Neuronal stem cell (in vitro differentiated cells): Measurements from ENCODE around the gene GPR39.

Source experiments
- DNase-seq: peaks from one replicate; pipeline ENCODE4 v3.0.0-alpha.2; 2013; ENCODE audit warnings: low spot score
- H2AFZ ChIP-seq: one replicate; pipeline ENCODE4 v1.6.1; 2013; ENCODE audit warnings: mild to moderate bottlenecking, low read length, inconsistent platforms
- H2AK5ac ChIP-seq: 2 replicates; pipeline ENCODE4 v1.6.1; 2013; ENCODE audit warnings: low read depth, mild to moderate bottlenecking, inconsistent platforms, low read length, moderate library complexity, mixed read lengths
- H2BK120ac ChIP-seq: 2 replicates; pipeline ENCODE4 v1.6.1; 2013; ENCODE audit warnings: low read depth, mild to moderate bottlenecking, inconsistent platforms, low read length, moderate library complexity, mixed read lengths
- H2BK12ac ChIP-seq: one replicate; pipeline ENCODE4 v1.6.1; 2013; ENCODE audit warnings: low read length, inconsistent platforms
- H2BK15ac ChIP-seq: 2 replicates; pipeline ENCODE4 v1.6.1; 2013; ENCODE audit warnings: mild to moderate bottlenecking, low read length, inconsistent platforms, mixed read lengths
- H2BK5ac ChIP-seq: one replicate; pipeline ENCODE4 v1.6.1; 2013; ENCODE audit warnings: inconsistent platforms, mild to moderate bottlenecking, low read length, moderate library complexity
- H3K14ac ChIP-seq: one replicate; pipeline ENCODE4 v1.6.1; 2013; ENCODE audit warnings: low read length, inconsistent platforms
- H3K18ac ChIP-seq: 2 replicates; pipeline ENCODE4 v1.6.1; 2013; ENCODE audit warnings: low read length, inconsistent platforms
- H3K23ac ChIP-seq: 2 replicates; pipeline ENCODE4 v1.6.1; 2013; ENCODE audit warnings: low read depth, mild to moderate bottlenecking, mixed read lengths, low read length, inconsistent platforms; ENCODE audit not compliant: poor library complexity
- H3K27ac ChIP-seq: replicated peaks from 3 replicates; pipeline ENCODE4 v1.5.1; 2013; ENCODE audit warnings: low read length, inconsistent platforms
- H3K27me3 ChIP-seq, 3 experiments: 2 replicates each; pipeline ENCODE4 v1.6.1; 2013; ENCODE audit warnings: low read length in 3 of 3, mild to moderate bottlenecking in 2 of 3, inconsistent platforms in 1 of 3, low read depth in 1 of 3, mixed read lengths in 1 of 3, moderate library complexity in 1 of 3; ENCODE audit not compliant: control insufficient read depth in 3 of 3, insufficient read depth in 3 of 3
- H3K36me3 ChIP-seq, 2 donors: replicated peaks in 1 of 2; 2 replicates each; pipeline ENCODE4 v1.6.1; 2013; ENCODE audit warnings: low read length in 2 of 2; ENCODE audit not compliant: control insufficient read depth in 2 of 2, insufficient read depth in 2 of 2
- H3K4ac ChIP-seq: 2 replicates; pipeline ENCODE4 v1.6.1; 2013; ENCODE audit warnings: inconsistent platforms, mild to moderate bottlenecking, low read length, moderate library complexity
- H3K4me1 ChIP-seq, 2 donors: 1 replicate in 1 of 2; 2 replicates in 1 of 2; pipeline ENCODE4 v1.6.1; 2013; ENCODE audit warnings: low read length in 2 of 2, low read depth in 1 of 2; ENCODE audit not compliant: control insufficient read depth in 2 of 2, insufficient read depth in 1 of 2
- H3K4me2 ChIP-seq: one replicate; pipeline ENCODE4 v1.6.1; 2013; ENCODE audit warnings: mild to moderate bottlenecking, low read length, inconsistent platforms; ENCODE audit not compliant: insufficient read depth, poor library complexity, severe bottlenecking
- H3K4me3 ChIP-seq, 2 donors: 2 replicates each; pipeline ENCODE4 v1.5.1; 2013; ENCODE audit warnings: low read length in 2 of 2, mild to moderate bottlenecking in 2 of 2, inconsistent platforms in 1 of 2, moderate library complexity in 1 of 2
- H3K79me1 ChIP-seq: one replicate; pipeline ENCODE4 v1.6.1; 2013; ENCODE audit warnings: low read depth, mild to moderate bottlenecking, inconsistent platforms, low read length, moderate library complexity
- H3K9ac ChIP-seq: one replicate; pipeline ENCODE4 v1.6.1; 2013; ENCODE audit warnings: mild to moderate bottlenecking, low read depth, low read length, inconsistent platforms; ENCODE audit not compliant: poor library complexity
- H3K9me3 ChIP-seq, 2 donors: replicated peaks in 1 of 2; 2 replicates each; pipeline versions ENCODE3 to v1.6.1; 2013; ENCODE audit warnings: low read length in 2 of 2, mild to moderate bottlenecking in 2 of 2, inconsistent platforms in 1 of 2, low read depth in 1 of 2, mixed read lengths in 1 of 2, moderate library complexity in 1 of 2; ENCODE audit not compliant: control insufficient read depth in 2 of 2, insufficient read depth in 1 of 2
- H4K8ac ChIP-seq: one replicate; pipeline ENCODE4 v1.6.1; 2013; ENCODE audit warnings: low read depth, mild to moderate bottlenecking, inconsistent platforms, low read length, moderate library complexity
- H4K91ac ChIP-seq: one replicate; pipeline ENCODE4 v1.6.1; 2013; ENCODE audit warnings: low read length, low read depth, mild to moderate bottlenecking, inconsistent platforms; ENCODE audit not compliant: poor library complexity
- WGBS, 2 donors: extraction: QIAGEN DNeasy Blood & Tissue Kit; methylation state at CpG; one replicate each; pipeline ENCODE4 v1.1.7; 2013; ENCODE audit warnings: missing lambda C conversion rate in 2 of 2, mixed read lengths in 1 of 2; ENCODE audit not compliant: insufficient read length in 2 of 2, insufficient replicate concordance in 1 of 2; ENCODE audit errors: extremely low coverage in 2 of 2; 5-methylcytosine and 5-hydroxymethylcytosine counted together

Gene GPR39

DNA sequence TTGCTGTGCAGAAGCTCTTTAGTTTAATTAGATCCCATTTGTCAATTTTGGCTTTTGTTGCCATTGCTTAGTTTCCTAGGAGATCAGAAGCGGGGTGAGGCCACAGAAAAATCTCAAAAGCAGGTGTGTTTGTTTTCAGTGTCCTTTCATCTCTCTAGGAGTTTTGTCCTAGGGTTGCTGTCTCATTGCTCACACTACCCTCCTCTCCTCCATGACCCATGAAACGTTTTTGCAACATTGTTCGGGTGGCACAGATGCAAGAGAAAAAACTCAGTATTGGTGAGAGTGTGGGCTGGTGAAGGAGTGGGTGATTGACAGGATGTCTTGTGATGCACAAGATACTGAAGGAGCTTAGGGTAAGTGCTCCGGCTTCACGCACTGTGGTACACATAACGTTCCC lies 149.8 kb downstream of the GPR39 start:
- no peak overlapping the region for H3K18ac ChIP-seq
- no peak overlapping the region for H2AK5ac ChIP-seq
- H4K8ac ChIP-seq: no peak overlapping the region
- no peak overlapping the region for H3K14ac ChIP-seq
- no peak overlapping the region for H3K9ac ChIP-seq
- H3K36me3 ChIP-seq: no peaks in the 10 kb centered on the region
- H3K4me1 ChIP-seq: no peaks in the 10 kb centered on the region
- H3K4me3 ChIP-seq: no peak overlapping the region
- no peak overlapping the region for H4K91ac ChIP-seq
- H3K79me1 ChIP-seq: no peaks in the 10 kb centered on the region
- H2BK12ac ChIP-seq: no peak overlapping the region
- H3K27ac ChIP-seq: no peak overlapping the region
- H3K4me2 ChIP-seq: no peak overlapping the region
- no peak overlapping the region for H3K23ac ChIP-seq
- H3K9me3 ChIP-seq: peaks cover 0 to 1% of the 10 kb centered on the region in 2 donors
- DNase-seq: no peak
- no peak overlapping the region for H3K4ac ChIP-seq
- no peak overlapping the region for H2BK120ac ChIP-seq
- peaks cover 0 to 6% (median 0%) of the 10 kb centered on the region in 3 experiments for H3K27me3 ChIP-seq
- H2BK15ac ChIP-seq: no peak overlapping the region
- no peak overlapping the region for H2BK5ac ChIP-seq
- no CpG with 5 or more reads among the region's 6 CpGs for WGBS, 2 donors
- no peak overlapping the region for H2AFZ ChIP-seq

DNA sequence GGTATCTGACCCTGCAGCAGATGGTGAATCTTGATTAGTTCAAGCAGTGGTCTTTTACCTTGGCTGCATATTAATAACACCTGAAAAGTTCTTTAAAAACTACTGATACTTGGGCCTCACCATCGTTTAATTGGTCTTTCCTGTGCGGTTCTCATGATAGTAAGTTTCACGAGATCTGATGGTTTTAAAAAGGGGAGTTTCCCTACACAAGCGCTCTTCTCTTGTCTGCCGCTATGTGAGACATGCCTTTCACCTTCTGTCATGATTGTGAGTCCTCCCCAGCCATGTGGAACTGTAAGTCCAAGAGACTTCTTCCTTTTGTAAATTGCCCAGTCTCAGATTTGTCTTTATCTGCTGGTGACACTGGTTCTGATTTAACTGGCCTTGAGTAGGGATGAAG lies 151.1 kb downstream of the GPR39 start:
- Histone ChIP-seq H4K8ac (no peak overlapping the region), H3K36me3 (no peaks in the 10 kb centered on the region), H3K4me3 (no peak overlapping the region), H4K91ac (no peak overlapping the region), H3K18ac (no peak overlapping the region), H3K9ac (no peak overlapping the region), H3K27ac (no peak overlapping the region), H2BK15ac (no peak overlapping the region), H2BK120ac (no peak overlapping the region), H3K4me1 (no peaks in the 10 kb centered on the region), H2AFZ (no peak overlapping the region), H3K9me3 (peaks cover 0 to 1% of the 10 kb centered on the region in 2 donors), H3K79me1 (no peaks in the 10 kb centered on the region), H3K4me2 (no peak overlapping the region), H2BK12ac (no peak overlapping the region), H3K4ac (no peak overlapping the region), H3K14ac (no peak overlapping the region), H2AK5ac (no peak overlapping the region), H2BK5ac (no peak overlapping the region), H3K23ac (no peak overlapping the region), H3K27me3 (peaks cover 0 to 11% (median 0%) of the 10 kb centered on the region in 3 experiments)
- WGBS, 2 donors: no CpG with 5 or more reads among the region's 5 CpGs
- no peak for DNase-seq

DNA sequence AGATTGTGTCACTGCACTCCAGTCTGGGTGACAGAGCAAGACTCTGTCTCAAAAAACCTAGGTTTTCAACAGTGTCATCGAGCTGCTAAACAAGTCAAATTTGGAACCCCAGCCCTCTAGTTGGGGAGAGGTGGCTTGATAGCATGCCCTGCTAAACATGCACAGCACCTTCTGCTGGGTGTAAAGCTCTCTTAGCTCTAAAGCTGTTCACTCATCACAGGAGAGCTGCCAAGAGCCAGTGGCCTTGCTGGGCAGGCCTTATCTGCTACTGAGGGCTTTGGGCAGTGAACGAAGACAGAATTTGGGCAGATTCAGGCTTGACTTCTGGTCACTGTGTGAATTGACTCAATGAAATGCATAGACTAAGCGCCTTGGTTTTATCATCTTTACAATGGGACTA lies 152.1 kb downstream of the GPR39 start:
- no peak overlapping the region for H3K23ac ChIP-seq
- peaks cover 0 to 1% of the 10 kb centered on the region in 2 donors for H3K9me3 ChIP-seq
- peaks cover 0 to 1% of the 10 kb centered on the region in 2 donors for H3K4me1 ChIP-seq
- DNase-seq: no peak
- no peak overlapping the region for H4K8ac ChIP-seq
- H3K4me2 ChIP-seq: no peak overlapping the region
- no peak overlapping the region for H3K4ac ChIP-seq
- no peak overlapping the region for H3K9ac ChIP-seq
- H2BK120ac ChIP-seq: no peak overlapping the region
- no peak overlapping the region for H2AFZ ChIP-seq
- H3K14ac ChIP-seq: no peak overlapping the region
- no peaks in the 10 kb centered on the region for H3K79me1 ChIP-seq
- peaks cover 0 to 11% (median 0%) of the 10 kb centered on the region in 3 experiments for H3K27me3 ChIP-seq
- no peak overlapping the region for H2AK5ac ChIP-seq
- H3K36me3 ChIP-seq: no peaks in the 10 kb centered on the region
- H4K91ac ChIP-seq: no peak overlapping the region
- H3K27ac ChIP-seq: no peak overlapping the region
- H2BK15ac ChIP-seq: no peak overlapping the region
- no peak overlapping the region for H3K18ac ChIP-seq
- no CpG with 5 or more reads among the region's 3 CpGs for WGBS, 2 donors
- no peak overlapping the region for H2BK5ac ChIP-seq
- no peak overlapping the region for H2BK12ac ChIP-seq
- no peak overlapping the region for H3K4me3 ChIP-seq

DNA sequence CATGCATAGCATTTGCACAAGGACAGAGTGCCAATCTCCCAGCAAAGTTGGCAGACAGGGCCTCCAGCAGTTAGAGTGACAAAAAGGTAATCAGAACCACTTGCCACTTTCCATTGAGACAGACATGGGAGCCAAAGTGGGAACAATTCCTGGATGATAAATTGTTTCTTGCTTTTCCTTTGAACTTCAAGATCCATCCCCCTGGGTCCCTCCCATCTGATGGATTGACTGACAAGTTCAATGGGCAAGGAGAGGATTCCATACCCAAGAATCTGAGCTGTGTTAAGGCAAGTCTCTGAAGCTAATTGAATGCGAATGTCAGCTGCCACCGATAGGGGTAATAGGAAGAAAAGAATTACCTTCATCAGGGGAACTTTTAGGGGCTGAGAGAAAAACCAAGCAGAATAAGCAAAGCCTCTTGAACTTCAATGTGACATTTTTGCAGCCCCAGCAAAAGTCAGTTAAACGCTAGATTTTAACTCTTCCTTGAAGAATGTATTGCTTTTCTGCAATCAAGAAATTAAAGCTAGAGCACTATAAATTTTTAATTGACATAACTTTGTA lies 156.9 kb downstream of the GPR39 start:
- H2AK5ac ChIP-seq: no peak overlapping the region
- no peak overlapping the region for H2BK12ac ChIP-seq
- no peak overlapping the region for H3K23ac ChIP-seq
- no peak overlapping the region for H2BK120ac ChIP-seq
- no peak overlapping the region for H3K4me2 ChIP-seq
- no peak overlapping the region for H3K14ac ChIP-seq
- H3K36me3 ChIP-seq: no peaks in the 10 kb centered on the region
- no peak for DNase-seq
- no peak overlapping the region for H2BK15ac ChIP-seq
- H3K4ac ChIP-seq: no peak overlapping the region
- no peak overlapping the region for H2BK5ac ChIP-seq
- peaks cover 0 to 11% (median 0%) of the 10 kb centered on the region in 3 experiments for H3K27me3 ChIP-seq
- no peaks in the 10 kb centered on the region for H3K9me3 ChIP-seq
- H3K18ac ChIP-seq: no peak overlapping the region
- no peak overlapping the region for H4K91ac ChIP-seq
- no peak overlapping the region for H4K8ac ChIP-seq
- H3K27ac ChIP-seq: no peak overlapping the region
- H3K79me1 ChIP-seq: no peaks in the 10 kb centered on the region
- H3K4me1 ChIP-seq: peaks cover 0 to 3% of the 10 kb centered on the region in 2 donors
- no CpG with 5 or more reads among the region's 3 CpGs for WGBS, 2 donors
- no peak overlapping the region for H3K4me3 ChIP-seq
- H3K9ac ChIP-seq: no peak overlapping the region
- H2AFZ ChIP-seq: no peak overlapping the region
